GM21423 (cell line): ENCODE results near the gene KRT82.
"Not testable (repeated sequence)": the region's sequence is repeated elsewhere in the genome, so short reads cannot be mapped to it uniquely, and the experiment has no call there.

Experiments used
- ATAC-seq: cut with Tn5 transposase; IDR thresholded peaks from one replicate; pipeline ENCODE4 v1.9.1; 2021; ENCODE audit warnings: mild to moderate bottlenecking, moderate library complexity; ENCODE audit not compliant: unreplicated experiment

KRT82 gene

GRCh38 chr12:52413782-52414345 lies 7.7 kb upstream of the KRT82 start:
- ATAC-seq = no peak

- ATAC-seq = no peak
Measured at GRCh38 chr12:52413202-52413601, 7.1 kb upstream of the KRT82 start.

- ATAC-seq = no peak
Measured at GRCh38 chr12:52411815-52412214, 5.7 kb upstream of the KRT82 start.

- not testable (repeated sequence) for ATAC-seq
Measured at GRCh38 chr12:52410589-52411248, 4.6 kb upstream of the KRT82 start.

- no peak for ATAC-seq
Measured at GRCh38 chr12:52407918-52408317, 1.8 kb upstream of the KRT82 start.

- no peak for ATAC-seq
Measured at GRCh38 chr12:52404951-52405350, 1.2 kb downstream of the KRT82 start.

GRCh38 chr12:52403561-52403960 lies 2.6 kb downstream of the KRT82 start:
- ATAC-seq = no peak

- ATAC-seq = no peak
Measured at GRCh38 chr12:52402873-52403540, 3.1 kb downstream of the KRT82 start.

- no peak for ATAC-seq
Measured at GRCh38 chr12:52402377-52402776, 3.8 kb downstream of the KRT82 start.

- ATAC-seq = no peak
Measured at GRCh38 chr12:52401926-52402325, 4.2 kb downstream of the KRT82 start.

- no peak for ATAC-seq
Measured at GRCh38 chr12:52401526-52401925, 4.6 kb downstream of the KRT82 start.

- no peak for ATAC-seq
Measured at GRCh38 chr12:52400906-52401305, 5.2 kb downstream of the KRT82 start.

- ATAC-seq = no peak
Measured at GRCh38 chr12:52399756-52400155, 6.4 kb downstream of the KRT82 start.

GRCh38 chr12:52398176-52398575 lies 8.0 kb downstream of the KRT82 start:
- ATAC-seq = no peak

GRCh38 chr12:52396656-52397055 lies 9.5 kb downstream of the KRT82 start:
- ATAC-seq = no peak

- no peak for ATAC-seq
Measured at GRCh38 chr12:52395761-52396434, 10.2 kb downstream of the KRT82 start.

- no peak for ATAC-seq
Measured at GRCh38 chr12:52394836-52395405, 11.2 kb downstream of the KRT82 start.

- ATAC-seq = no peak
Measured at GRCh38 chr12:52392465-52393007, 13.6 kb downstream of the KRT82 start.

- no peak for ATAC-seq
Measured at GRCh38 chr12:52391618-52392002, 14.5 kb downstream of the KRT82 start.

GRCh38 chr12:52390739-52391617 lies 15.2 kb downstream of the KRT82 start:
- no peak for ATAC-seq
